H9 (cell line): ENCODE data around the gene HELT. TPM values are rescaled to one million over a fixed set of nuclear protein-coding genes. Genes with fewer than 3 reads are reported as not detected.

ENCODE experiments used
- DNase-seq: peaks from one replicate; pipeline ENCODE4 v3.0.0-alpha.2; 2017
- H2AFZ ChIP-seq: one replicate; pipeline ENCODE4 v1.6.1; 2013; ENCODE audit warnings: mild to moderate bottlenecking, low read length, control low read depth, moderate library complexity
- H2AK5ac ChIP-seq: 2 replicates; pipeline ENCODE4 v1.6.1; 2013; ENCODE audit warnings: low read length, control low read depth, mixed read lengths; ENCODE audit not compliant: insufficient read length
- H2BK120ac ChIP-seq: one replicate; pipeline ENCODE4 v1.6.1; 2013; ENCODE audit warnings: low read depth, mild to moderate bottlenecking, low read length, control low read depth, inconsistent platforms; ENCODE audit not compliant: poor library complexity, severe bottlenecking
- H2BK12ac ChIP-seq: 2 replicates; pipeline ENCODE4 v1.6.1; 2013; ENCODE audit warnings: low read length, control low read depth, mixed read lengths, low read depth; ENCODE audit not compliant: insufficient read length
- H2BK15ac ChIP-seq: 2 replicates; pipeline ENCODE4 v1.6.1; 2013; ENCODE audit warnings: low read depth, low read length, control low read depth
- H2BK20ac ChIP-seq: one replicate; pipeline ENCODE4 v1.6.1; 2013; ENCODE audit warnings: low read depth, mild to moderate bottlenecking, low read length, control low read depth, inconsistent platforms; ENCODE audit not compliant: poor library complexity, severe bottlenecking
- H2BK5ac ChIP-seq: 2 replicates; pipeline ENCODE4 v1.6.1; 2013; ENCODE audit warnings: low read length, control low read depth, mixed read lengths; ENCODE audit not compliant: insufficient read length
- H3K14ac ChIP-seq: 2 replicates; pipeline ENCODE4 v1.6.1; 2013; ENCODE audit warnings: low read length, control low read depth; ENCODE audit not compliant: insufficient read depth
- H3K18ac ChIP-seq: 2 replicates; pipeline ENCODE4 v1.6.1; 2013; ENCODE audit warnings: low read depth, mild to moderate bottlenecking, mixed read lengths, low read length, control low read depth; ENCODE audit not compliant: insufficient read length
- H3K23ac ChIP-seq: 2 replicates; pipeline ENCODE4 v1.6.1; 2013; ENCODE audit warnings: low read length, control low read depth, mixed read lengths, low read depth; ENCODE audit not compliant: insufficient read length
- H3K23me2 ChIP-seq: 2 replicates; pipeline ENCODE4 v1.6.1; 2013; ENCODE audit warnings: low read depth, mild to moderate bottlenecking, mixed read lengths, low read length, control low read depth; ENCODE audit not compliant: insufficient read length, poor library complexity, severe bottlenecking
- H3K27ac ChIP-seq: 2 replicates; pipeline ENCODE4 v1.5.1; 2013; ENCODE audit warnings: low read length, control low read depth, mixed read lengths, low read depth; ENCODE audit not compliant: insufficient read length
- H3K27me3 ChIP-seq: 2 replicates; pipeline ENCODE4 v1.6.1; 2013; ENCODE audit warnings: low read length, control low read depth, inconsistent platforms; ENCODE audit not compliant: insufficient read depth
- H3K4ac ChIP-seq: 2 replicates; pipeline ENCODE4 v1.6.1; 2013; ENCODE audit warnings: low read depth, mild to moderate bottlenecking, control low read depth, inconsistent platforms, low read length, moderate library complexity
- H3K4me1 ChIP-seq: 2 replicates; pipeline ENCODE4 v1.6.1; 2013; ENCODE audit warnings: low read length, control low read depth, inconsistent platforms; ENCODE audit not compliant: insufficient read depth
- H3K4me2 ChIP-seq: 2 replicates; pipeline ENCODE4 v1.6.1; 2013; ENCODE audit warnings: low read length, control low read depth, mixed read lengths; ENCODE audit not compliant: insufficient read length, insufficient read depth
- H3K56ac ChIP-seq: 2 replicates; pipeline ENCODE4 v1.6.1; 2013; ENCODE audit warnings: low read depth, mild to moderate bottlenecking, mixed read lengths, low read length, control low read depth; ENCODE audit not compliant: insufficient read length
- H3K79me1 ChIP-seq: 2 replicates; pipeline ENCODE4 v1.6.1; 2013; ENCODE audit warnings: low read depth, mild to moderate bottlenecking, moderate library complexity, low read length, control low read depth, inconsistent platforms; ENCODE audit not compliant: insufficient read depth, poor library complexity, severe bottlenecking
- H3K79me2 ChIP-seq: 2 replicates; pipeline ENCODE4 v1.6.1; 2013; ENCODE audit warnings: low read length, control low read depth, inconsistent platforms; ENCODE audit not compliant: insufficient read depth
- H3K9ac ChIP-seq: 2 replicates; pipeline ENCODE4 v1.6.1; 2013; ENCODE audit warnings: low read length, control low read depth, mixed read lengths; ENCODE audit not compliant: insufficient read length; ENCODE audit errors: extremely low read depth
- H3K9me3 ChIP-seq: one replicate; pipeline ENCODE4 v1.6.1; 2013; ENCODE audit warnings: low read depth, low read length, inconsistent platforms; ENCODE audit not compliant: control insufficient read depth
- H3T11ph ChIP-seq: one replicate; pipeline ENCODE4 v1.6.1; 2013; ENCODE audit warnings: mild to moderate bottlenecking, low read length, control low read depth, inconsistent platforms
- H4K20me1 ChIP-seq: one replicate; pipeline ENCODE4 v1.6.1; 2013; ENCODE audit not compliant: control insufficient read depth, insufficient read length, insufficient read depth
- H4K5ac ChIP-seq: 2 replicates; pipeline ENCODE4 v1.6.1; 2013; ENCODE audit warnings: low read depth, mild to moderate bottlenecking, mixed read lengths, low read length, control low read depth; ENCODE audit not compliant: insufficient read length
- H4K8ac ChIP-seq: replicated peaks from 2 replicates; pipeline ENCODE4 v1.6.1; 2013; ENCODE audit warnings: low read length, control low read depth, mixed read lengths, low read depth; ENCODE audit not compliant: insufficient read length
- H4K91ac ChIP-seq: 2 replicates; pipeline ENCODE4 v1.6.1; 2013; ENCODE audit warnings: low read depth, mild to moderate bottlenecking, moderate library complexity, mixed read lengths, low read length, control low read depth; ENCODE audit not compliant: insufficient read length
- H3K27ac Mint-ChIP-seq, 3 experiments: 2 replicates in 2 of 3; 3 replicates in 1 of 3; pipeline ENCODE4 v1.8.0; 2020 to 2021; ENCODE audit warnings: mixed read lengths in 3 of 3, mild to moderate bottlenecking in 1 of 3, moderate library complexity in 1 of 3
- H3K27me3 Mint-ChIP-seq: 2 replicates; pipeline ENCODE4 v1.8.0; 2021; ENCODE audit warnings: low read depth, mild to moderate bottlenecking, moderate library complexity, mixed read lengths
- H3K36me3 Mint-ChIP-seq, 3 experiments: 2 replicates in 2 of 3; 3 replicates in 1 of 3; pipeline ENCODE4 v1.8.0; 2020 to 2021; ENCODE audit warnings: low read depth in 3 of 3, mixed read lengths in 3 of 3; ENCODE audit not compliant: insufficient read depth in 1 of 3
- H3K4me1 Mint-ChIP-seq, 2 experiments: 2 replicates each; pipeline ENCODE4 v1.8.0; 2020; ENCODE audit warnings: mixed read lengths in 2 of 2
- H3K4me3 Mint-ChIP-seq, 2 experiments: 2 replicates in 1 of 2; 3 replicates in 1 of 2; pipeline ENCODE4 v1.8.0; 2020 to 2021; ENCODE audit warnings: mild to moderate bottlenecking in 2 of 2, mixed read lengths in 2 of 2, moderate library complexity in 1 of 2
- H3K9me3 Mint-ChIP-seq, 2 experiments: 2 replicates in 1 of 2; 3 replicates in 1 of 2; pipeline ENCODE4 v1.8.0; 2020; ENCODE audit warnings: mild to moderate bottlenecking in 2 of 2, mixed read lengths in 2 of 2, moderate library complexity in 1 of 2
- WGBS: extraction: QIAGEN DNeasy Blood & Tissue Kit; methylation state at CpG from one replicate; pipeline ENCODE4 v1.1.7; 2013; ENCODE audit warnings: missing lambda C conversion rate, low lambda C conversion rate, mixed read lengths; ENCODE audit not compliant: insufficient read length; ENCODE audit errors: extremely low coverage; 5-methylcytosine and 5-hydroxymethylcytosine counted together
- total RNA-seq: library from RNA; stranded (reverse); gene quantifications from 2 replicates; pipeline ENCODE4 v1.2.1, GENCODE V29; 2021
- TF ChIP-seq, protein P1 (sequence below): fragments of 200-600 bp; sonication (generic); conservative IDR thresholded peaks from 3 replicates; pipeline ENCODE4 v1.8.0; 2021; ENCODE audit warnings: antibody characterized with exemption, mild to moderate bottlenecking

Gene HELT
- total RNA-seq, 1 experiment from 2014 or later = not detected

GRCh38 chr4:185020293-185020808 is 2.1 kb downstream of the HELT start:
- Histone ChIP-seq H4K91ac (no peak overlapping the region), H2BK20ac (no peak overlapping the region), H3K79me2 (no peaks in the 10 kb centered on the region), H3K23me2 (peaks cover 21% of the 10 kb centered on the region), H3K9ac (no peak overlapping the region), H3K18ac (no peak overlapping the region), H3K56ac (no peak overlapping the region), H4K5ac (no peak overlapping the region), H3K14ac (no peak overlapping the region), H4K20me1 (no peaks in the 10 kb centered on the region), H3K4ac (no peak overlapping the region), H3K4me2 (peak overlapping the region; percentile 72), H3K4me1 (no peaks in the 10 kb centered on the region), H3K79me1 (no peaks in the 10 kb centered on the region), H3K27me3 (peaks cover 99% of the 10 kb centered on the region), H2AFZ (no peak overlapping the region), H3K23ac (no peak overlapping the region), H2AK5ac (no peak overlapping the region), H2BK15ac (no peak overlapping the region), H2BK120ac (no peak overlapping the region), H4K8ac (no peak overlapping the region), H3K9me3 (no peaks in the 10 kb centered on the region), H3K27ac (no peak overlapping the region), H2BK12ac (no peak overlapping the region), H3T11ph (no peak overlapping the region), H2BK5ac (no peak overlapping the region)
- peaks cover 38 to 58% of the 10 kb centered on the region in 2 experiments for H3K4me1 Mint-ChIP-seq
- peak overlapping the region; percentile 42 to 75 for H3K4me3 Mint-ChIP-seq
- TF ChIP-seq, protein P1, sequence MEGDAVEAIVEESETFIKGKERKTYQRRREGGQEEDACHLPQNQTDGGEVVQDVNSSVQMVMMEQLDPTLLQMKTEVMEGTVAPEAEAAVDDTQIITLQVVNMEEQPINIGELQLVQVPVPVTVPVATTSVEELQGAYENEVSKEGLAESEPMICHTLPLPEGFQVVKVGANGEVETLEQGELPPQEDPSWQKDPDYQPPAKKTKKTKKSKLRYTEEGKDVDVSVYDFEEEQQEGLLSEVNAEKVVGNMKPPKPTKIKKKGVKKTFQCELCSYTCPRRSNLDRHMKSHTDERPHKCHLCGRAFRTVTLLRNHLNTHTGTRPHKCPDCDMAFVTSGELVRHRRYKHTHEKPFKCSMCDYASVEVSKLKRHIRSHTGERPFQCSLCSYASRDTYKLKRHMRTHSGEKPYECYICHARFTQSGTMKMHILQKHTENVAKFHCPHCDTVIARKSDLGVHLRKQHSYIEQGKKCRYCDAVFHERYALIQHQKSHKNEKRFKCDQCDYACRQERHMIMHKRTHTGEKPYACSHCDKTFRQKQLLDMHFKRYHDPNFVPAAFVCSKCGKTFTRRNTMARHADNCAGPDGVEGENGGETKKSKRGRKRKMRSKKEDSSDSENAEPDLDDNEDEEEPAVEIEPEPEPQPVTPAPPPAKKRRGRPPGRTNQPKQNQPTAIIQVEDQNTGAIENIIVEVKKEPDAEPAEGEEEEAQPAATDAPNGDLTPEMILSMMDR = no peak
- no peaks in the 10 kb centered on the region for H3K36me3 Mint-ChIP-seq
- no peak overlapping the region for H3K27ac Mint-ChIP-seq
- peaks cover 100% of the 10 kb centered on the region for H3K27me3 Mint-ChIP-seq
- peaks cover 0 to 8% of the 10 kb centered on the region in 2 experiments; a peak in 4 of 5 replicates for H3K9me3 Mint-ChIP-seq
- WGBS = no CpG with 5 or more reads among the region's 48 CpGs
- DNase-seq = peak; percentile 67
